ENCODE measurements around the gene ARMS2. TPM values are rescaled to one million over a fixed set of nuclear protein-coding genes. Genes with fewer than 3 reads are reported as not detected.

ARMS2 gene
- total and polyA plus RNA-seq, 12 donors: 0.33 to 1.3 (median 0.94) TPM; not detected in 8

DNA sequence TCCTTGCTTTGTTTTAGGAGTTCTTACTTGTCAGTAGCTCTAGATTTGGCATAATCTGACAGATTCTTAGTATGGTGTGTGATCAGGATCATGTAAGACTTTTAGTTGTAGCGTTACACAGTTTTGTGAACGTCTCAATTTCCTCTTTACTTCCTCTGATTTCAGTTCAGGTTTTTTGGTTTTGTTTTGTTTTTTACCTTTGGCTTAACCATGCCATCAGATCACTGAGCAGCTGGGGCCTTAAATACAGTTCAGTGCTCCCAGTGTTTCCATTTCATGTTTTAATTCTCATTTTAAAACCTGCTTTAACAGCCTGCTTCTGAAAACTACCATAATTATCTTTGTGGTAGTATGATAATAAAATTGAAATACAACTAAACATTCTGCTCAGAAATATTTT is 27.2 kb upstream of the ARMS2 start:
- WGBS, 2 donors: 69 to 78% methylated on average over 2 of the region's 2 CpGs
- Histone ChIP-seq H3K27me3 (no peaks in the 10 kb centered on the region), H3K27ac (no peak overlapping the region), H3K9me3 (no peaks in the 10 kb centered on the region), H3K36me3 (peaks cover 0 to 95% (median 12%) of the 10 kb centered on the region in 9 donors), H3K4me1 (peaks cover 0 to 12% (median 8%) of the 10 kb centered on the region in 9 donors), H3K4me3 (no peak overlapping the region)
- TF ChIP-seq, protein P1, sequence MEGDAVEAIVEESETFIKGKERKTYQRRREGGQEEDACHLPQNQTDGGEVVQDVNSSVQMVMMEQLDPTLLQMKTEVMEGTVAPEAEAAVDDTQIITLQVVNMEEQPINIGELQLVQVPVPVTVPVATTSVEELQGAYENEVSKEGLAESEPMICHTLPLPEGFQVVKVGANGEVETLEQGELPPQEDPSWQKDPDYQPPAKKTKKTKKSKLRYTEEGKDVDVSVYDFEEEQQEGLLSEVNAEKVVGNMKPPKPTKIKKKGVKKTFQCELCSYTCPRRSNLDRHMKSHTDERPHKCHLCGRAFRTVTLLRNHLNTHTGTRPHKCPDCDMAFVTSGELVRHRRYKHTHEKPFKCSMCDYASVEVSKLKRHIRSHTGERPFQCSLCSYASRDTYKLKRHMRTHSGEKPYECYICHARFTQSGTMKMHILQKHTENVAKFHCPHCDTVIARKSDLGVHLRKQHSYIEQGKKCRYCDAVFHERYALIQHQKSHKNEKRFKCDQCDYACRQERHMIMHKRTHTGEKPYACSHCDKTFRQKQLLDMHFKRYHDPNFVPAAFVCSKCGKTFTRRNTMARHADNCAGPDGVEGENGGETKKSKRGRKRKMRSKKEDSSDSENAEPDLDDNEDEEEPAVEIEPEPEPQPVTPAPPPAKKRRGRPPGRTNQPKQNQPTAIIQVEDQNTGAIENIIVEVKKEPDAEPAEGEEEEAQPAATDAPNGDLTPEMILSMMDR (IDR thresholded peaks at IDR 0.05): no peak
- DNase-seq (no peak), ATAC-seq (no peak)
- intact Hi-C loops (cut with DNase I): loop anchor here in 1 of 10 donors (5.0 kb wide), 1 partner anchor 35 kb away; no protein-coding TSS in a partner anchor

DNA sequence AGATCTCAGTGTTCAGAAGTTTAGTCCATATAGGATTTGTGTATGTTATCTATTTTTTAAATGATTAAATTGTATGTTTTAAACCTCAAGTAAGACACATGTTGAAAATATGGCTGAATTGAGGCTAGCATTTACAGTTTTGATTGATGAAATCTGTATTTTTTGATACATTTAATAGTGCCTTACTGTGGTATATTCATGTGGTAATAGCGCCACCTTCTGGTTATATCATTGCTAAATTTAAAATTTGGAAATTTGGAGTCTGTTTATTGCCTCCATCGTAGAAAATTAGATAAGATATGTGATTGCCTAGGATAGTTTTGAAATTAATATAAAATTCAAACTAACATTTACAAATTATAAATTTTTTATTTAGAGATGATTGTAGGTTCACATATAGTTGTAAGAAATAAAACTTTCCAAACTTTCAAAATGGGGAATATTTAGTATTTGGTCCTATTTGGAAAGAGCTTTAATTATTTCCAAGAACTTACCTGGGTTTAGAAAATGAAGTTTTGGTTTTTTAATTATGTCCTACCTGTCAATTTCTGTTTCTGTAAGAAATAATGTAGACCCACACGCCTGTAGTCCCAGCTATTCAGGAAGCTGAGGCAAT is 19.1 kb upstream of the ARMS2 start:
- Histone ChIP-seq H3K4me3 (no peak overlapping the region), H3K27ac (no peak overlapping the region), H3K9me3 (peaks cover 0 to 14% (median 5%) of the 10 kb centered on the region in 11 donors), H3K4me1 (no peaks in the 10 kb centered on the region), H3K36me3 (peaks cover 0 to 35% (median 8%) of the 10 kb centered on the region in 9 donors), H3K27me3 (no peaks in the 10 kb centered on the region)
- intact Hi-C loops (cut with DNase I): loop anchor here in 9 of 10 donors (1.0 to 10.0 kb wide), 9 partner anchors 91 to 138 kb away; partner anchors contain the start of gene DMBT1 (in 5 of the 9)
- WGBS, 2 donors: 33 to 36% methylated on average over 3 of the region's 3 CpGs
- ATAC-seq: peak in 1 of 8 donors; percentile 43
- TF ChIP-seq, protein P1 (IDR thresholded peaks at IDR 0.05): peak; percentile 47 to 89 (median 70)
- no peak for DNase-seq

DNA sequence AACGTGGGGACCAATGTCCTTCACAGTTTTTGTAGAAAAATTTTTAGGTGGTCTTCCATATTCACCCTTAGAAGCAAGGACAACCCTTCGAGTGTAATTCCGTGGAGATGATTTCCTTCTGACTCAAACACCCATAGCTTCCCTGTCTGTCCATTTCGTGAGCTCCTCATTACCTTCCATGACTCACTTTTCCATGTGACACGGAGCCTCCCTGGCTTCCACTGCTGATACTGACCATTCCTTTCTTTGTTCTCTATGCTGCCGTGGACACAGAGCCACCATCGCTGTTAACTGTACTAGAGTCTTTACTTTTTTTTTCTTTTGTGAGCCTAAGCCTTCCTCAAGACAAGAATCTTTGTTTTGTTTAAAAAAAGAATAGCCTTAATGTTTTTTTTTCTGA is 12.5 kb upstream of the ARMS2 start:
- TF ChIP-seq, protein P1 (IDR thresholded peaks at IDR 0.05): no peak
- intact Hi-C loops (cut with DNase I): loop anchor here in 1 of 10 donors (5.0 kb wide), 1 partner anchor 110 kb away; no protein-coding TSS in a partner anchor
- 80 to 85% methylated on average over 7 of the region's 7 CpGs for WGBS, 2 donors
- H3K36me3 ChIP-seq: no peaks in the 10 kb centered on the region
- H3K27me3 ChIP-seq: no peaks in the 10 kb centered on the region
- no peak overlapping the region for H3K4me3 ChIP-seq
- peaks cover 0 to 15% (median 5%) of the 10 kb centered on the region in 11 donors for H3K9me3 ChIP-seq
- H3K27ac ChIP-seq: no peak overlapping the region
- H3K4me1 ChIP-seq: peaks cover 0 to 12% (median 4%) of the 10 kb centered on the region in 9 donors
- DNase-seq (no peak), ATAC-seq (no peak)

DNA sequence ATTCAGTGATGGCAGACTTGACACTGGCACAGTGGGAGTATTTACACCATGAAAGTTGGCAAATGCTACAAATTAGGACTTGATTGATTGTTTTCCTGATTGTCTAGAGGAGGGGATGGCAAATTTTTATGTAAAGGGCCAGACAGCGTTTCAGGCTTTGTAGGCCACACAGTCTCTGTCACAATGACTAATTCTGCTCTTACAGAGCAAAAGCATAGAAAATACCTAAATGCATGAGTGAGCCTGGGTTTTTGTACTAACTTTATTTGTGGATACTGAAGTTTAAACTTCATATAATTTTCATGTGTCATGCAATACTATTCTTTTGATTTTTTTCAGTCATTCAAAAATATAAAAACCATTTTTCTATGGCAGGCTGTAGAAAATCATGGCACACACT is 9.0 kb upstream of the ARMS2 start:
- Histone ChIP-seq H3K4me1 (peaks cover 0 to 30% (median 16%) of the 10 kb centered on the region in 9 donors), H3K27ac (peak overlapping the region in 1 of 10 donors; percentile 12), H3K27me3 (peaks cover 0 to 6% (median 0%) of the 10 kb centered on the region in 7 donors), H3K9me3 (peaks cover 0 to under 1% (median 0%) of the 10 kb centered on the region in 11 donors), H3K36me3 (no peaks in the 10 kb centered on the region), H3K4me3 (no peak overlapping the region)
- TF ChIP-seq, protein P1 (IDR thresholded peaks at IDR 0.05): no peak
- 96% methylated on average over 1 of the region's 1 CpG for WGBS, 2 donors
- DNase-seq: no peak
- no peak for ATAC-seq
- intact Hi-C loops (cut with DNase I): no loop called here
